ENCODE data around the gene HMGCLL1. TPM values are rescaled to one million over a fixed set of nuclear protein-coding genes. Genes with fewer than 3 reads are reported as not detected.

The HMGCLL1 gene
- not detected in 2 replicates for total RNA-seq

- DNase-seq (ENCODE audit: low read depth in 2 of 2), result no peak
These were observed at the start of gene HMGCLL1 for GRCh38 chr6:55578537-55579363. Gene HMGCLL1 (minus strand): TSS chr6:55579192. CDS start chr6:55579055, 137 bp downstream.

- DNase-seq (ENCODE audit: low read depth in 2 of 2), result no peak
These were observed 43.0 kb upstream of the HMGCLL1 start for GRCh38 chr6:55621993-55622392.

- DNase-seq (ENCODE audit: low read depth in 2 of 2), result no peak
These were observed 42.3 kb upstream of the HMGCLL1 start for GRCh38 chr6:55621244-55621643.

GRCh38 chr6:55617272-55617671 lies 38.3 kb upstream of the HMGCLL1 start:
- peak; percentile 39 to 58 for DNase-seq (ENCODE audit: low read depth in 2 of 2)

GRCh38 chr6:55604021-55604420 lies 25.0 kb upstream of the HMGCLL1 start:
- no peak for DNase-seq (ENCODE audit: low read depth in 2 of 2)

GRCh38 chr6:55601120-55601519 lies 22.1 kb upstream of the HMGCLL1 start:
- DNase-seq (ENCODE audit: low read depth in 2 of 2), result no peak

- DNase-seq (ENCODE audit: low read depth in 2 of 2), result no peak
These were observed 15.4 kb upstream of the HMGCLL1 start for GRCh38 chr6:55594442-55594841.

- DNase-seq (ENCODE audit: low read depth in 2 of 2), result no peak
These were observed 5.8 kb upstream of the HMGCLL1 start for GRCh38 chr6:55584654-55585354.

GRCh38 chr6:55576811-55577210 lies 2.2 kb downstream of the HMGCLL1 start:
- no peak for DNase-seq (ENCODE audit: low read depth in 2 of 2)

- DNase-seq (ENCODE audit: low read depth in 2 of 2), result no peak
These were observed 4.4 kb downstream of the HMGCLL1 start for GRCh38 chr6:55574556-55574955.

- no peak for DNase-seq (ENCODE audit: low read depth in 2 of 2)
These were observed 9.4 kb downstream of the HMGCLL1 start for GRCh38 chr6:55569638-55570037.

- DNase-seq (ENCODE audit: low read depth in 2 of 2), result no peak
These were observed 10.1 kb downstream of the HMGCLL1 start for GRCh38 chr6:55568808-55569439.

GRCh38 chr6:55567558-55567957 lies 11.4 kb downstream of the HMGCLL1 start:
- no peak for DNase-seq (ENCODE audit: low read depth in 2 of 2)

- DNase-seq (ENCODE audit: low read depth in 2 of 2), result no peak
These were observed 12.8 kb downstream of the HMGCLL1 start for GRCh38 chr6:55566036-55566710.

GRCh38 chr6:55562318-55562717 lies 16.7 kb downstream of the HMGCLL1 start:
- no peak for DNase-seq (ENCODE audit: low read depth in 2 of 2)

GRCh38 chr6:55560290-55560885 lies 18.6 kb downstream of the HMGCLL1 start:
- DNase-seq (ENCODE audit: low read depth in 2 of 2), result no peak

GRCh38 chr6:55557146-55557545 lies 21.8 kb downstream of the HMGCLL1 start:
- no peak for DNase-seq (ENCODE audit: low read depth in 2 of 2)

- no peak for DNase-seq (ENCODE audit: low read depth in 2 of 2)
These were observed 33.2 kb downstream of the HMGCLL1 start for GRCh38 chr6:55545791-55546190.

- DNase-seq (ENCODE audit: low read depth in 2 of 2), result no peak
These were observed 35.2 kb downstream of the HMGCLL1 start for GRCh38 chr6:55543633-55544309.

GRCh38 chr6:55541024-55541423 lies 38.0 kb downstream of the HMGCLL1 start:
- no peak for DNase-seq (ENCODE audit: low read depth in 2 of 2)
